Endothelial cell of umbilical vein (primary cell): ENCODE results near the gene PRRC1.

Source experiments
- MYC ChIP-seq: IDR thresholded peaks from one replicate; pipeline ENCODE4 v1.6.1; 2011; ENCODE audit warnings: mild to moderate bottlenecking, low read depth, low read length
- TF ChIP-seq, protein P1 (sequence below), 2 donors: IDR thresholded peaks; 1 replicate in 1 of 2; 2 replicates in 1 of 2; pipeline ENCODE4 v1.5.1; 2011; ENCODE audit warnings: low read length in 2 of 2, mild to moderate bottlenecking in 2 of 2, moderate library complexity in 2 of 2, control low read depth in 1 of 2, inconsistent platforms in 1 of 2, low read depth in 1 of 2; ENCODE audit not compliant: insufficient read depth in 1 of 2; ENCODE audit errors: extremely low read depth in 1 of 2

- no peak for TF ChIP-seq MYC
- TF ChIP-seq, protein P1, sequence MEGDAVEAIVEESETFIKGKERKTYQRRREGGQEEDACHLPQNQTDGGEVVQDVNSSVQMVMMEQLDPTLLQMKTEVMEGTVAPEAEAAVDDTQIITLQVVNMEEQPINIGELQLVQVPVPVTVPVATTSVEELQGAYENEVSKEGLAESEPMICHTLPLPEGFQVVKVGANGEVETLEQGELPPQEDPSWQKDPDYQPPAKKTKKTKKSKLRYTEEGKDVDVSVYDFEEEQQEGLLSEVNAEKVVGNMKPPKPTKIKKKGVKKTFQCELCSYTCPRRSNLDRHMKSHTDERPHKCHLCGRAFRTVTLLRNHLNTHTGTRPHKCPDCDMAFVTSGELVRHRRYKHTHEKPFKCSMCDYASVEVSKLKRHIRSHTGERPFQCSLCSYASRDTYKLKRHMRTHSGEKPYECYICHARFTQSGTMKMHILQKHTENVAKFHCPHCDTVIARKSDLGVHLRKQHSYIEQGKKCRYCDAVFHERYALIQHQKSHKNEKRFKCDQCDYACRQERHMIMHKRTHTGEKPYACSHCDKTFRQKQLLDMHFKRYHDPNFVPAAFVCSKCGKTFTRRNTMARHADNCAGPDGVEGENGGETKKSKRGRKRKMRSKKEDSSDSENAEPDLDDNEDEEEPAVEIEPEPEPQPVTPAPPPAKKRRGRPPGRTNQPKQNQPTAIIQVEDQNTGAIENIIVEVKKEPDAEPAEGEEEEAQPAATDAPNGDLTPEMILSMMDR (IDR thresholded peaks at IDR 0.05; ENCODE audit: extremely low read depth in 1 of 2, insufficient read depth in 1 of 2, low read depth in 1 of 2, low read length in 2 of 2): no peak
These were observed 72.8 kb downstream of the PRRC1 start for GRCh38 chr5:127590156-127590722.
